Naive thymus-derived CD4-positive, alpha-beta T cell (primary cell): ENCODE measurements around the gene USP3. TPM values are rescaled to one million over a fixed set of nuclear protein-coding genes. Genes with fewer than 3 reads are reported as not detected.
A peak's percentile ranks its signal among the peaks of the same experiment; 100 is the strongest.
"Not testable (repeated sequence)": the region's sequence is repeated elsewhere in the genome, so short reads cannot be mapped to it uniquely, and the experiment has no call there.

Experiments used
- ATAC-seq: fragments of 150-1000 bp; cut with Tn5 transposase; 2 replicates; pipeline ENCODE4 v1.10.0; 2021; ENCODE audit warnings: mild to moderate bottlenecking, moderate library complexity
- CTCF ChIA-PET: fragments of 350-600 bp; sonication (Branson Sonifier 250); formaldehyde crosslinking; loops from one replicate; lab custom pipeline; 2021; ENCODE audit warnings: antibody characterized with exemption; lab: Charles Lee
- POLR2A ChIA-PET: fragments of 350-600 bp; sonication (Branson Sonifier 250); formaldehyde crosslinking; loops from one replicate; lab custom pipeline; 2021; ENCODE audit warnings: antibody characterized with exemption, inconsistent platforms; lab: Charles Lee
- DNase-seq, 9 donors: peaks; one replicate each; pipeline versions ENCODE4 v3.0.0 to v3.0.0-alpha.2; 2020 to 2022; ENCODE audit warnings: mixed read lengths in 1 of 9
- H3K27ac ChIP-seq: one replicate; pipeline ENCODE4 v1.7.0; 2013; ENCODE audit warnings: mild to moderate bottlenecking, low read depth, low read length, moderate library complexity
- H3K27me3 ChIP-seq, 2 donors: one replicate each; pipeline ENCODE4 v1.7.0; 2013; ENCODE audit warnings: low read length in 2 of 2, mild to moderate bottlenecking in 2 of 2, moderate library complexity in 2 of 2; ENCODE audit not compliant: control insufficient read depth in 2 of 2, insufficient read depth in 2 of 2
- H3K36me3 ChIP-seq, 3 experiments: 1 replicate in 2 of 3; 2 replicates in 1 of 3; pipeline ENCODE4 v1.7.0; 2013; ENCODE audit warnings: low read length in 3 of 3, mild to moderate bottlenecking in 3 of 3, moderate library complexity in 1 of 3; ENCODE audit not compliant: insufficient read depth in 3 of 3, control insufficient read depth in 2 of 3
- H3K4me1 ChIP-seq, 2 donors: one replicate each; pipeline ENCODE4 v1.7.0; 2013; ENCODE audit warnings: low read length in 2 of 2, mild to moderate bottlenecking in 2 of 2, moderate library complexity in 1 of 2; ENCODE audit not compliant: control insufficient read depth in 2 of 2, insufficient read depth in 2 of 2
- H3K4me3 ChIP-seq: 2 replicates; pipeline ENCODE4 v1.7.0; 2013; ENCODE audit warnings: mild to moderate bottlenecking, low read length
- H3K9me3 ChIP-seq, 3 experiments: 1 replicate in 2 of 3; 2 replicates in 1 of 3; pipeline ENCODE4 v1.7.0; 2013; ENCODE audit warnings: low read length in 3 of 3; ENCODE audit not compliant: control insufficient read depth in 2 of 3
- H3K27ac Mint-ChIP-seq, 9 donors: one replicate each; pipeline ENCODE4 v1.8.0; 2020 to 2022; ENCODE audit warnings: mixed read lengths in 9 of 9, mild to moderate bottlenecking in 8 of 9, moderate library complexity in 5 of 9, inconsistent platforms in 2 of 9
- H3K27me3 Mint-ChIP-seq, 5 donors: one replicate each; pipeline ENCODE4 v1.8.0; 2021 to 2022; ENCODE audit warnings: mixed read lengths in 5 of 5, mild to moderate bottlenecking in 1 of 5
- H3K36me3 Mint-ChIP-seq, 5 donors: one replicate each; pipeline ENCODE4 v1.8.0; 2020 to 2022; ENCODE audit warnings: mixed read lengths in 5 of 5, mild to moderate bottlenecking in 3 of 5, inconsistent platforms in 1 of 5
- H3K4me1 Mint-ChIP-seq, 7 donors: one replicate each; pipeline ENCODE4 v1.8.0; 2020 to 2022; ENCODE audit warnings: mixed read lengths in 7 of 7, mild to moderate bottlenecking in 3 of 7, inconsistent platforms in 1 of 7
- H3K4me3 Mint-ChIP-seq, 10 donors: one replicate each; pipeline ENCODE4 v1.8.0; 2020 to 2022; ENCODE audit warnings: mild to moderate bottlenecking in 10 of 10, mixed read lengths in 10 of 10, moderate library complexity in 6 of 10, inconsistent platforms in 2 of 10
- H3K9me3 Mint-ChIP-seq, 11 donors: one replicate each; pipeline ENCODE4 v1.8.0; 2020 to 2022; ENCODE audit warnings: mixed read lengths in 11 of 11, mild to moderate bottlenecking in 4 of 11, inconsistent platforms in 1 of 11, moderate library complexity in 1 of 11
- intact Hi-C, 2 donors: fragments of 100-400 bp; cut with micrococcal nuclease; formaldehyde crosslinking; loops; one replicate each; pipeline ENCODE4 v1.15.1; 2023
- polyA plus RNA-seq, 2 donors: library from polyadenylated mRNA; unstranded; fragments of 300-500 nt; fragmentation: Illumina TruSeq; gene quantifications; one replicate each; pipeline ENCODE4 v1.2.3, GENCODE V29; 2021
- total RNA-seq, 6 experiments: library from RNA in 5 of 6; stranded (reverse) in 5 of 6; gene quantifications; 1 replicate in 5 of 6; 2 replicates in 1 of 6; pipeline ENCODE4 v1.2.3 and lab custom pipeline; 2021 to 2026

The USP3 gene
- total and polyA plus RNA-seq, 7 experiments from 2014 or later: 53.3 to 288 (median 140) TPM

DNA sequence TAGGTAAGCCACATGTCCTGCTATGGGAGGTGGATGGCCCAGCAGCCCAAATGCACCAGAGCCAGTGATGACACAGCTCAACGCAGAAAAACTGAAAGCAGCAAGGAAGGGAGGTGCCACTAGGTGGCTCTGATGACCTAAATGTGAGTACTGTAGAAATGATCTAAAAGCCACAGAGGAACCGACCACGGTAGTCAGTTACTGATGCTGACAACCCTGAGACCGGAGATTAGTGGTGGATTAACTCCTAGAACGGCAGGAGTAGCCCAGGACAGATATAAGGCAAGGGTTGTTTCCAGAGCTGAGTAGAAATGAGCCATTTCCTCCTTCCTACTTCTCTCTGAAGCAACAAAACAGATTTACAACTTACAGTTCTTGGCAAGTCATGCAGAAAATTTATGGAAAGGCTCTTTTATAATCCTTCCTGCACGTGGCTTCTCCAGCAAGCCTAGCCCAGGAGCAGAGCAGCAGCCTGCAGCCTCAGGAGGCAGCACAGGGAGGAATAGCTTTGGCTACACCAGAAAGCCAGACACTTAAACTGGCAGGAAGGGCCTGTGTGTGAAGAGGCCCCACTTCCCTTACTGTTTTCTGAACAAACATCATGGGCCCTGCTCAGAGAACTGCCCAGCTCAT is 105.9 kb downstream of the USP3 start:
- DNase-seq (peak in 8 of 9 donors; percentile 43 to 71 (median 64)), ATAC-seq (peak; percentile 94)
- intact Hi-C loops: loop anchor here (1.0 to 5.0 kb wide), 10 partner anchors 9 to 457 kb away; partner anchors contain the start of gene DAPK2 (in 1 of the 2)
- H3K27ac Mint-ChIP-seq: peak overlapping the region; percentile 74 to 94 (median 84)
- no peaks in the 10 kb centered on the region for H3K27me3 Mint-ChIP-seq
- peaks cover 14 to 43% (median 29%) of the 10 kb centered on the region in 5 donors for H3K36me3 Mint-ChIP-seq
- Histone ChIP-seq H3K27me3 (no peaks in the 10 kb centered on the region), H3K9me3 (no peaks in the 10 kb centered on the region), H3K27ac (peak overlapping the region; percentile 69), H3K4me1 (peaks cover 23 to 25% of the 10 kb centered on the region in 2 donors), H3K4me3 (no peak overlapping the region), H3K36me3 (peaks cover 9 to 62% (median 15%) of the 10 kb centered on the region in 3 experiments)
- H3K4me3 Mint-ChIP-seq: peak overlapping the region in 7 of 10 donors; percentile 9 to 68 (median 42)
- no peaks in the 10 kb centered on the region for H3K9me3 Mint-ChIP-seq
- POLR2A ChIA-PET: interaction anchor here (0.6 to 2.9 kb wide), 10 partner anchors 10 to 485 kb away, joined by 3 to 25 read pairs (median 3); partner anchors contain the start of genes SNX1 and USP3
- CTCF ChIA-PET: interaction anchor here (0.5 to 3.1 kb wide), 22 partner anchors 9 to 483 kb away, joined by 3 to 16 read pairs (median 4); partner anchors contain the start of genes CIAO2A and FBXL22
- H3K4me1 Mint-ChIP-seq: peaks cover 23 to 51% (median 40%) of the 10 kb centered on the region in 7 donors

DNA sequence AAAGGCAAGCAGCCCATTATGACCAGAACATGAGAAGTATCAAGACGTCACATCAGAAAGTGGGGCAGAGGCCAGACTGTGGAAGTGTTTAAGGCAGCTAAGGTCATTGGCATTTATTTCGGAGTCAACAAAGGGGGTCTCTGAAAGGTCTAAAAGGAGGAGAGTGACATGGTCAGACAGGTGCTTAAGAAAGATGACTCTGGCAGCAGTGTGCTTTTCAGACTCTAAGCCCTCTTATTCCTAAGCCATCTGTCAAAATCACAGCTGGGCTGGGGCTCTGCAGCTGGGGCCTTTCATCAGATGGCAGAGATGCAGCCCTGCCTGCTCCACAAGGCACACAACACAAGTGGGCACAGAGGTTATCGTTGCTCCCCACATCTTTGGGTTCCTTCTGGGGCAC is 106.8 kb downstream of the USP3 start:
- intact Hi-C loops: loop anchor here (2.0 to 5.0 kb wide), 6 partner anchors 28 to 436 kb away; partner anchors contain the start of gene DAPK2 (in 1 of the 2)
- H3K4me3 Mint-ChIP-seq: peak overlapping the region in 1 of 10 donors; percentile 36
- H3K4me3 ChIP-seq: no peak overlapping the region

DNA sequence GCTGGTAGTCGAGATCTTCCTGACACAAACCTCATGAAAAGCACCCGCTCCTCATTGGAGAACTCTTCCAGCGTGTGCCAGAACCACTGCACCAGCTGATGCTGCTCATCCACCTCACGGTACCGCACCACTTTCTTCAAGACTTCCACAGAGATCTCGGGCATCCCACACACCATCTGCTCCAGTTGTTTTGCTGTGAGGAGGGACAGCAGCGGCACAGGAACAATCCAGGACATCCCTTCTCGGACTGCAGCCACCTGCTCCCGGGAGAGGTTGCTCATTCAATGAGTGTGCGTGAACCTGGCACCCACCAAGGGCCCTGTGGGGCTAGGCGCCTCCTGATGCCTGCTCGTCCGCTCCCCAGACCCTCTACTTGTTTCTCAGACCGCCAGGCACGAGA is 107.9 kb downstream of the USP3 start:
- Histone ChIP-seq H3K36me3 (peaks cover 15 to 74% (median 17%) of the 10 kb centered on the region in 3 experiments), H3K27ac (no peak overlapping the region), H3K4me1 (peaks cover 9 to 11% of the 10 kb centered on the region in 2 donors), H3K9me3 (no peaks in the 10 kb centered on the region), H3K27me3 (no peaks in the 10 kb centered on the region), H3K4me3 (no peak overlapping the region)
- POLR2A ChIA-PET: interaction anchor here (2.9 kb wide), 1 partner anchor 12 kb away, joined by 25 read pairs; no protein-coding TSS in a partner anchor
- Mint-ChIP-seq H3K9me3 (no peaks in the 10 kb centered on the region), H3K4me1 (peaks cover 15 to 35% (median 28%) of the 10 kb centered on the region in 7 donors), H3K36me3 (peaks cover 18 to 57% (median 37%) of the 10 kb centered on the region in 5 donors), H3K27ac (peak overlapping the region; percentile 15 to 87 (median 74)), H3K27me3 (no peaks in the 10 kb centered on the region), H3K4me3 (no peak overlapping the region)
- intact Hi-C loops: loop anchor here in 1 of 2 donors (5.0 kb wide), 1 partner anchor 325 kb away; no protein-coding TSS in a partner anchor
- CTCF ChIA-PET: interaction anchor here (0.7 to 3.1 kb wide), 3 partner anchors 8 to 455 kb away, joined by 3 to 16 read pairs (median 8); no protein-coding TSS in a partner anchor
- ATAC-seq: no peak
- no peak for DNase-seq

More for the DNA sequence above, 106.8 kb downstream of the USP3 start:
- H3K27ac Mint-ChIP-seq: peak overlapping the region; percentile 74 to 94 (median 84)
- no peaks in the 10 kb centered on the region for H3K27me3 ChIP-seq
- H3K27me3 Mint-ChIP-seq: no peaks in the 10 kb centered on the region
- DNase-seq: no peak
- CTCF ChIA-PET: interaction anchor here (0.5 to 3.1 kb wide), 8 partner anchors 12 to 456 kb away, joined by 3 to 16 read pairs (median 3); partner anchors contain the start of gene DAPK2
- no peak for ATAC-seq
- POLR2A ChIA-PET: interaction anchor here (1.0 to 2.9 kb wide), 4 partner anchors 11 to 484 kb away, joined by 3 to 25 read pairs (median 4); partner anchors contain the start of gene SNX1
- H3K36me3 Mint-ChIP-seq: peaks cover 18 to 50% (median 32%) of the 10 kb centered on the region in 5 donors
- H3K9me3 Mint-ChIP-seq: no peaks in the 10 kb centered on the region
- peaks cover 15 to 69% (median 15%) of the 10 kb centered on the region in 3 experiments for H3K36me3 ChIP-seq
- H3K4me1 ChIP-seq: peaks cover 15 to 17% of the 10 kb centered on the region in 2 donors
- peak overlapping the region; percentile 69 for H3K27ac ChIP-seq
- no peaks in the 10 kb centered on the region for H3K9me3 ChIP-seq
- H3K4me1 Mint-ChIP-seq: peaks cover 15 to 42% (median 32%) of the 10 kb centered on the region in 7 donors

DNA sequence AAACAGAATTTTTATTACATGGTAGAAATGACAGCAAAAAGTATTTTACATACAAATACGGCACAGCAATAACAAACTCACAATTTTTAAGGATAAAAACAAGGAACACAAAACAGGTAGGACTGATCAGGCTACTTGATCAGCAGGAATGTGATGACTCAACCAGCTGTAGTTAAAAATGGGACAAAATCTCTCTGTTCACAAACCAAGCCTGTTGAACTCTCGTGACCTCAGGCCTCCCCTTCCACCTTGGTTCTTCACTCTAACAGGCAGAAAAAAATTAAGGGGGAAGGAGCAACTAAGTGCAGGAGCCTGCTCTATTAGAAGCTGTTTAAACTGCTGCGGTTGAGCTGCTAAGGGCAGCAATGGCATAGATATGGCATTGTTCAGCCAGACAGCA is 111.5 kb downstream of the USP3 start:
- peaks cover 0 to 10% (median 0%) of the 10 kb centered on the region in 11 donors for H3K9me3 Mint-ChIP-seq
- ChIA-PET CTCF (interaction anchor here (1.2 kb wide), 1 partner anchor 9 kb away, joined by 3 read pairs; no protein-coding TSS in a partner anchor), POLR2A (no interaction called here)
- peaks cover 5 to 12% (median 6%) of the 10 kb centered on the region in 7 donors for H3K4me1 Mint-ChIP-seq
- no peaks in the 10 kb centered on the region for H3K27me3 ChIP-seq
- peak overlapping the region in 5 of 9 donors; percentile 10 to 53 (median 32) for H3K27ac Mint-ChIP-seq
- no peak overlapping the region for H3K4me3 ChIP-seq
- no peaks in the 10 kb centered on the region for H3K9me3 ChIP-seq
- H3K36me3 Mint-ChIP-seq: peaks cover 9 to 54% (median 28%) of the 10 kb centered on the region in 5 donors
- intact Hi-C loops: no loop called here
- peaks cover under 1 to 1% of the 10 kb centered on the region in 2 donors for H3K4me1 ChIP-seq
- H3K27ac ChIP-seq: no peak overlapping the region
- no peaks in the 10 kb centered on the region for H3K27me3 Mint-ChIP-seq
- peaks cover 0 to 45% (median 15%) of the 10 kb centered on the region in 3 experiments for H3K36me3 ChIP-seq
- H3K4me3 Mint-ChIP-seq: no peak overlapping the region
- ATAC-seq (no peak), DNase-seq (no peak)

DNA sequence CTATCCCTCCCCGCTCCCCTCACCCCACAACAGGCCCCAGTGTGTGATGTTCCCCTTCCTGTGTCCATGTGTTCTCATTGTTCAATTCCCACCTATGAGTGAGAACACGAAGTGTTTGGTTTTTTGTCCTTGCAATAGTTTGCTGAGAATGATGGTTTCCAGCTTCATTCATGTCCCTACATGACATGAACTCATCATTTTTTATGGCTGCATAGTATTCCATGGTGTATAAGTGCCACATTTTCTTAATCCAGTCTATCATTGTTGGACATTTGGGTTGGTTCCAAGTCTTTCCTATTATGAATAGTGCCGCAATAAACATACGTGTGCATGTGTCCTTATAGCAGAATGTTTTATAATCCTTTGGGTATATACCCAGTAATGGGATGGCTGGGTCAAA is 112.8 kb downstream of the USP3 start:
- H3K27me3 ChIP-seq, ATAC-seq, H3K27me3 Mint-ChIP-seq, H3K4me3 ChIP-seq, intact Hi-C loops, H3K4me1 Mint-ChIP-seq, POLR2A ChIA-PET, H3K4me3 Mint-ChIP-seq, DNase-seq, H3K27ac ChIP-seq, H3K4me1 ChIP-seq, H3K9me3 ChIP-seq: not testable (repeated sequence)
- Mint-ChIP-seq H3K9me3 (peaks cover 0 to 11% (median 0%) of the 10 kb centered on the region in 11 donors), H3K36me3 (peaks cover 17 to 55% (median 32%) of the 10 kb centered on the region in 5 donors), H3K27ac (peak overlapping the region in 3 of 9 donors; percentile 26 to 71 (median 32))
- CTCF ChIA-PET: interaction anchor here (1.2 kb wide), 1 partner anchor 10 kb away, joined by 3 read pairs; no protein-coding TSS in a partner anchor
- H3K36me3 ChIP-seq: peaks cover 0 to 40% (median 15%) of the 10 kb centered on the region in 3 experiments

DNA sequence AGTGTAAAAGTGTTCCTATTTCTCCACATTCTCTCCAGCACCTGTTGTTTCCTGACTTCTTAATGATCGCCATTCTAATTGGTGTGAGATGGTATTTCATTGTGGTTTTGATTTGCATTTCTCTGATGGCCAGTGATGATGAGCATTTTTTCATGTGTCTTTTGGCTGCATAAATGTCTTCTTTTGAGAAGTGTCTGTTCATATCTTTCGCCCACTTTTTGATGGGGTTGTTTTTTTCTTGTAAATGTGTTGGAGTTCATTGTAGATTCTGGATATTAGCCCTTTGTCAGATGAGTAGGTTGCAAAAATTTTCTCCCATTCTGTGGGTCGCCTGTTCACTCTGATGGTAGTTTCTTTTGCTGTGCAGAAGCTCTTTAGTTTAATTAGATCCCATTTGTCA is 113.2 kb downstream of the USP3 start:
- H3K27ac ChIP-seq, CTCF ChIA-PET, DNase-seq, H3K9me3 ChIP-seq, H3K27me3 Mint-ChIP-seq, POLR2A ChIA-PET, H3K4me1 ChIP-seq, H3K4me3 Mint-ChIP-seq, ATAC-seq, H3K27me3 ChIP-seq, H3K4me3 ChIP-seq, H3K4me1 Mint-ChIP-seq, intact Hi-C loops: not testable (repeated sequence)
- peaks cover 2 to 40% (median 17%) of the 10 kb centered on the region in 3 experiments for H3K36me3 ChIP-seq
- peaks cover 0 to 11% (median 0%) of the 10 kb centered on the region in 11 donors for H3K9me3 Mint-ChIP-seq
- peak overlapping the region in 1 of 9 donors; percentile 12 for H3K27ac Mint-ChIP-seq
- peaks cover 18 to 57% (median 28%) of the 10 kb centered on the region in 5 donors for H3K36me3 Mint-ChIP-seq
